Adrenal gland (tissue), 12 donors: ENCODE data around the gene AIF1L. TPM values are rescaled to one million over a fixed set of nuclear protein-coding genes. Genes with fewer than 3 reads are reported as not detected.

ENCODE experiments used
- DNase-seq, 7 donors: peaks; one replicate each; pipeline ENCODE4 v3.0.0-alpha.2; 2019 to 2020
- H3K27ac ChIP-seq, 5 donors: fragments of 200-600 bp; sonication (generic) in 4 of 5; 1 replicate in 3 of 5; 2 replicates in 2 of 5; pipeline versions ENCODE4 v1.5.1 to v1.8.0; 2016 to 2020; ENCODE audit warnings: mild to moderate bottlenecking in 1 of 5
- H3K27me3 ChIP-seq: fragments of 200-600 bp; 2 replicates; pipeline ENCODE4 v1.8.0; 2021
- H3K36me3 ChIP-seq, 2 donors: fragments of 200-600 bp; replicated peaks in 1 of 2; 1 replicate in 1 of 2; 2 replicates in 1 of 2; pipeline versions ENCODE4 v1.5.1 to v1.8.0; 2018 to 2022
- H3K4me1 ChIP-seq, 2 donors: fragments of 200-600 bp; replicated peaks in 1 of 2; 1 replicate in 1 of 2; 2 replicates in 1 of 2; pipeline versions ENCODE4 v1.5.1 to v1.8.0; 2018 to 2021
- H3K4me3 ChIP-seq, 4 donors: fragments of 200-600 bp; sonication (generic) in 3 of 4; one replicate each; pipeline ENCODE4 v1.5.1; 2016 to 2018
- H3K9me3 ChIP-seq, 3 donors: fragments of 200-600 bp; sonication (generic) in 1 of 3; replicated peaks in 1 of 3; 1 replicate in 2 of 3; 2 replicates in 1 of 3; pipeline versions ENCODE4 v1.5.1 to v1.8.0; 2016 to 2021
- CTCF ChIP-seq, 6 experiments: fragments of 450-650 bp in 4 of 6; fragments of 200-600 bp in 2 of 6; sonication (generic) in 1 of 6; IDR thresholded peaks; 1 replicate in 5 of 6; 2 replicates in 1 of 6; pipeline versions ENCODE4 v1.5.1 to v1.8.0; 2016 to 2021; ENCODE audit warnings: antibody characterized with exemption in 6 of 6, mild to moderate bottlenecking in 2 of 6, moderate library complexity in 1 of 6
- POLR2A ChIP-seq, 2 donors: fragments of 450-650 bp; IDR thresholded peaks; one replicate each; pipeline ENCODE4 v1.6.1; 2017; ENCODE audit warnings: antibody characterized with exemption in 2 of 2, mild to moderate bottlenecking in 2 of 2, moderate library complexity in 1 of 2
- WGBS, 4 donors: extraction: QIAGEN DNeasy Blood & Tissue Kit in 2 of 4; methylation state at CpG; one replicate each; pipeline versions ENCODE4 v1.1.5 to v1.1.7; 2013 to 2017; 5-methylcytosine and 5-hydroxymethylcytosine counted together
- intact Hi-C, 2 donors: fragments of 100-400 bp; cut with DNase I; formaldehyde crosslinking; loops; one replicate each; pipeline versions ENCODE4 v1.14.1 to v1.15.0; 2022 to 2023
- polyA plus RNA-seq, 3 donors: library from polyadenylated mRNA; stranded (reverse); fragments of 200-250 nt in 2 of 3; fragments of 350-450 nt in 1 of 3; fragmentation: Illumina TruSeq in 1 of 3; extraction: RNeasy Lipid Tissue Mini Kit (QIAGEN cat#74804) in 1 of 3; gene quantifications; one replicate each; pipeline ENCODE4 v1.2.3, GENCODE V29; 2013 to 2014
- total RNA-seq, 9 donors: library from RNA; depleted of rRNA in 4 of 9; stranded (reverse); fragments of >200 nt in 4 of 9; fragments of 120-200 nt in 1 of 9; fragmentation: NEBNext Ultra II Directional in 1 of 9; extraction: Animal tissue kit (Norgen Biotek cat#: 25700) in 1 of 9; gene quantifications; one replicate each; pipeline versions ENCODE4 v1.1.0 to v1.2.4, GENCODE V29; 2013 to 2023
- donor health status: healthy with polysubstance abuse.
- donor health status: Bipolar disorder and iron deficiency.
- donor health status: DM: yes; HTN: yes; CAD: no.
- donor health status: DM: no; HTN: no; CAD: no.
- donor health status: DM: no; HTN: no; CAD: no.
- donor health status: DM: yes; HTN: yes; CAD: no.

The AIF1L gene
- total and polyA plus RNA-seq, 12 donors, result 2.1 to 19.2 (median 5.7) TPM

- Histone ChIP-seq H3K9me3 (no peaks in the 10 kb centered on the region), H3K4me1 (peaks cover 0 to 8% of the 10 kb centered on the region in 2 donors), H3K36me3 (no peaks in the 10 kb centered on the region), H3K27ac (no peak overlapping the region), H3K27me3 (peaks cover 31% of the 10 kb centered on the region), H3K4me3 (no peak overlapping the region)
- TF ChIP-seq POLR2A (IDR thresholded peaks at IDR 0.05) (no peak), CTCF (IDR thresholded peaks at IDR 0.05) (no peak)
- intact Hi-C loops, result no loop called here
- WGBS, 4 donors, result 72 to 85% (median 79%) methylated on average over 7 to 24 of the region's 24 CpGs
- no peak for DNase-seq
Observed at GRCh38 chr9:131092548-131093440, 3.5 kb upstream of the AIF1L start.

DNA sequence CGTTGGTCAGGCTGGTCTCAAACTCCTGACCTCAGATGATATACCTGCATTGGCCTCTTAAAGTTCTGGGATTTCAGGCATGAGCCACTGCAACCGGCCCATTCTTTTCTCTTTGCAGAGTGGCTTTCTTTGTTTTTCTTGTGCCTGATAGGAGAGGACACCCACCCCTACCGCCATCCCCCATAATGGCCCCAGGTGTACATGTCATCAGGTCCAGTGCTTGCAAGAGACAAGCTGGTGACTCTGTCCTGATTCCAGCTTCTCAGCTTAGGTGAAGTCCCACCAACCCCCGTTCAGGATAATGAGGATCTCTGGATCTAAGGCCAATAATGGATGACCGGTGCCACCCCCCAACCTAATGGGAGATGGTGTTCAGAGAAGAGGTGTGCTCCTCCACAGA is 2.3 kb upstream of the AIF1L start:
- intact Hi-C loops, result no loop called here
- Histone ChIP-seq H3K4me3 (no peak overlapping the region), H3K4me1 (peaks cover 0 to 8% of the 10 kb centered on the region in 2 donors), H3K36me3 (no peaks in the 10 kb centered on the region), H3K27ac (no peak overlapping the region), H3K27me3 (peaks cover 32% of the 10 kb centered on the region), H3K9me3 (no peaks in the 10 kb centered on the region)
- 76 to 84% (median 78%) methylated on average over 5 of the region's 5 CpGs for WGBS, 4 donors
- no peak for DNase-seq
- no peak for TF ChIP-seq POLR2A (IDR thresholded peaks at IDR 0.05)
- TF ChIP-seq CTCF (IDR thresholded peaks at IDR 0.05), result no peak

DNA sequence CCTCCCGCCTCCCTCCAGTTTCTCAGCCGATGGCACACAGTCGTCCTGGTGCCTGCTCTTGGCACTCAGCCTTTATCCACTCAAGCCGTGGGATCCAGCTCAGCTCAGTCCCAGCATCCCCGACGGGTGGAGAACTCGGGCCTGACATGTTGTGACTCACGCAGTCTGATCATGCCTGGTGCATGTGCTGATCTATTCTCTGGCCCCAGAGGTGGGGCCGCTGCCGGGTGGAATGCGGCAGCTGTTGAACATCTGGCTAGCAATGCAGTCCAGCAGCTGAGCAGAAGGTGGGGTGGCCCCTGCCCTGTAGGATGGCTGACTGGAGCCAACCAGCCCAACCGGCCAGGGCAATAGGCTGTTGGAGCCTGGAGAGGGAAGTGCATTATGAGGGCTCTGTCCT is 1.7 kb upstream of the AIF1L start:
- Histone ChIP-seq H3K27me3 (peaks cover 32% of the 10 kb centered on the region), H3K9me3 (no peaks in the 10 kb centered on the region), H3K4me1 (peaks cover 0 to 8% of the 10 kb centered on the region in 2 donors), H3K4me3 (no peak overlapping the region), H3K27ac (no peak overlapping the region), H3K36me3 (no peaks in the 10 kb centered on the region)
- 0 to 48% (median 44%) methylated on average over 4 to 12 of the region's 12 CpGs for WGBS, 4 donors
- DNase-seq, result peak in 1 of 7 donors; percentile 19
- no peak for TF ChIP-seq CTCF (IDR thresholded peaks at IDR 0.05)
- TF ChIP-seq POLR2A (IDR thresholded peaks at IDR 0.05), result no peak
- intact Hi-C loops, result no loop called here

GRCh38 chr9:131095666-131096268 is 564 bp upstream of the AIF1L start:
- DNase-seq, result no peak
- Histone ChIP-seq H3K4me3 (peak overlapping the region in 1 of 4 donors; percentile 54), H3K27ac (no peak overlapping the region), H3K36me3 (no peaks in the 10 kb centered on the region), H3K27me3 (peaks cover 32% of the 10 kb centered on the region), H3K9me3 (no peaks in the 10 kb centered on the region), H3K4me1 (peaks cover 0 to 8% of the 10 kb centered on the region in 2 donors)
- intact Hi-C loops, result no loop called here
- TF ChIP-seq CTCF (IDR thresholded peaks at IDR 0.05) (no peak), POLR2A (IDR thresholded peaks at IDR 0.05) (no peak)
- WGBS, 4 donors, result 30 to 46% (median 30%) methylated on average over 10 to 16 of the region's 16 CpGs
